HG03571 (cell line): ENCODE results near the gene LBR.

Experiments
- ATAC-seq: cut with Tn5 transposase; IDR thresholded peaks from one replicate; pipeline ENCODE4 v1.9.1; 2021; ENCODE audit not compliant: unreplicated experiment

The LBR gene

GRCh38 chr1:225464851-225465792 lies 37.3 kb upstream of the LBR start:
- no peak for ATAC-seq

- ATAC-seq, result no peak
These were observed 35.1 kb upstream of the LBR start for GRCh38 chr1:225462714-225463574.

GRCh38 chr1:225462429-225462713 lies 34.5 kb upstream of the LBR start:
- no peak for ATAC-seq

- no peak for ATAC-seq
These were observed 33.9 kb upstream of the LBR start for GRCh38 chr1:225461533-225462428.

GRCh38 chr1:225460737-225461532 lies 33.1 kb upstream of the LBR start:
- no peak for ATAC-seq

- no peak for ATAC-seq
These were observed 32.3 kb upstream of the LBR start for GRCh38 chr1:225460021-225460736.

- no peak for ATAC-seq
These were observed 30.4 kb upstream of the LBR start for GRCh38 chr1:225458222-225458631.

- no peak for ATAC-seq
These were observed 26.9 kb upstream of the LBR start for GRCh38 chr1:225454733-225455132.

GRCh38 chr1:225453797-225454648 lies 26.2 kb upstream of the LBR start:
- no peak for ATAC-seq

- ATAC-seq, result no peak
These were observed 24.1 kb upstream of the LBR start for GRCh38 chr1:225451840-225452515.

GRCh38 chr1:225451340-225451739 lies 23.5 kb upstream of the LBR start:
- no peak for ATAC-seq

GRCh38 chr1:225450491-225451191 lies 22.8 kb upstream of the LBR start:
- no peak for ATAC-seq

GRCh38 chr1:225449774-225450173 lies 21.9 kb upstream of the LBR start:
- no peak for ATAC-seq

GRCh38 chr1:225449261-225449660 lies 21.4 kb upstream of the LBR start:
- ATAC-seq, result no peak

- ATAC-seq, result no peak
These were observed 20.4 kb upstream of the LBR start for GRCh38 chr1:225448146-225448805.

GRCh38 chr1:225447650-225448089 lies 19.8 kb upstream of the LBR start:
- ATAC-seq, result no peak
